CD4-positive, alpha-beta T cell treated with Interleukin-6 for 4 hours (primary cell): ENCODE data around the gene NDUFB6.
"Not testable (repeated sequence)": the region's sequence is repeated elsewhere in the genome, so short reads cannot be mapped to it uniquely, and the experiment has no call there.

Experiments used
- DNase-seq: peaks from one replicate; pipeline ENCODE4 v3.0.0-alpha.2; 2020; ENCODE audit warnings: mixed read lengths

NDUFB6 gene

DNA sequence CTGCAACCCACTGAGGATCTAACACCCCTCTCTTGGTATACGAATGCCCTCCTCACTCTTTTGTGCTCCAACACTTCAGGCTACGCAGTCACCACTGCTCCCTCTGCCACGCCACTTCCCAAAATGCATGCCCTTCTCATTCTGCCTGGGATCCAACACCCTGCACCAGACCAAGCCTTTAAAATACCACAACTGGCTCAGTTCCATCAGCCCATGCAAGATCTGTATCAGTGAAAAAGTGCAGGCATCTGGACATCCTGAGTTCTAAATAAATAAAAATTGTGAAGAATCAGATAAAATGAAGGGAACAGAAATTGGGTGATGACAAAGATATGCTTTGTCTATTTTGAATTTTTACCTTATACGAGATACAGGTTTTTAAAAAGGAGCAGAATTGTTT, 2.7 kb downstream of the NDUFB6 start:
- no peak for DNase-seq

GRCh38 chr9:32566770-32567169, 6.2 kb downstream of the NDUFB6 start:
- DNase-seq = no peak

- no peak for DNase-seq
These were observed 7.0 kb downstream of the NDUFB6 start for GRCh38 chr9:32565967-32566366.

DNA sequence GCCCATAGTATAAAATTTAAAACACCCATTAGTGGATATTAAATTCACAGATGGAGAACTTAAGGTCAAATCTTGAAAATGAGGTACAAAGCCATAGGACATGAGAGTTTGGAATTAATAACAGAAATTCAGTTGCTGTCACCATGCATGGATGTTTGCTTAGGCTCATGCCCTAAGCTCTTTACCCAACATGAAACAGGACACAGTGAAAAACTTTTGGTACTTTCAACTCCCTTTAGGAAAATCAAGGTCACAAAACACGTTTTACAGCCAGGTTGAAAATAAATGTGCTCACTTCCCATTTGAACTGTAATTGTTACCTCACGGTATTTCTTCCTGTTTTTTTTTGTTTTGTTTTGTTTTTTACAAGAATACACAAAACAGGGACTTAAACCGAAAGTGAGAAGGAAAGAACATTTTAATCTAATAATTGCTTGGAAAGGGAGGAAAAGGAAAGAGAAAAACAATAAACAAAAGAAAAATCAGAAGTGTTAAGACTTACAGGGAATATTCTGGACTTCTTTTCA, 14.5 kb downstream of the NDUFB6 start:
- no peak for DNase-seq

DNA sequence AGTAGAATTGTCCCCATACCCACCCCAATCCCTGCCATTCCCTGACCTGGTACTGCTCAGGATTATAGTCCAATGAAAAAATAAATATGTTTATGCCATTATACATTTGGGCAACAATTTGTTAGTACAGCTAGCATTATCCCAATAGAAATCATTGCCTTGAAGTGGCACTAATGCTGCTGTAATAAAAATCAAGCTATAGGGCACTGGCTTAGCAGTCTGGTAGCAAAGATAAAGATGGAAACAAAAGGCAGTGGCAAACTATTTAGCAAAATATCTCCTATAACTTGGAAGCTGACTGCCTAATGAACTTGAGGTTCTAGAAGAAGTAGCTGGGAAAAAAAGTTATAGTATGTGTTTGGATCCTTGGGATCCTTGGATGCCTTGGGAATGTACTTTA, 18.4 kb downstream of the NDUFB6 start:
- no peak for DNase-seq

GRCh38 chr9:32554107-32554506, 18.9 kb downstream of the NDUFB6 start:
- DNase-seq = no peak

DNA sequence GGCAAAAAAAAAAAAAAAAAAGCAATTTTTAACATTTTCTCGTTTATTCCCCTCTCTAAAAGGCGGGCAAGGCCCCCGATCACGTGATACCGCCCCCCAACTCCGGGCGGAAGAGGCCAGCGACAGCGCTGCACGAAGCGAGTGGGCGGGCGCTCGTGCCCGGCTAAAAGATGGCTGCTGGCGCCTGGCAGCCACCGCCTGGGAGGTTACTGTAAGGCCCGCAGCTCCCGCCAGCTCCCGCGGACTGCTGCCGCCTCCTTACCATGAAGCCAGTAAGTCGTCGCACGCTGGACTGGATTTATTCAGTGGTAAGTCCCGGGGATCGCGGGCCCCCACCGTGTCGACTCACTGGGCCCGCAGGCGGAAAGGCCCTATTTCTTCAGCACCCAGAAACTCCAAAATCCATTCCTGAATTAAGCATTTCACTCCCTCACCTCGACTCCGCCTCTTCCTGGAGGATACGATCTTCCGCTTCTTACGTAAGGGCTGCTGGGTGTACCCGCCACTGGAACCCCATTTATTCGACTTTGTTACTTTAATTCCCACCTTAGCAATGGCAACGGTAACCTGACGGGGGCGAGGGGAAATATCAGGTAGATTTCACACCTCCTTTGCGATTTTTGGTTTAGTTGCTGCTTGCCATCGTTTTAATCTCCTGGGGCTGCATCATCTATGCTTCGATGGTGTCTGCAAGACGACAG, 20.6 kb downstream of the NDUFB6 start, which contains the start of the genes SMIM27 and TOPORS:
SMIM27 (plus strand) TSS at position 156 of the 701 bp plus-strand sequence; CDS start at position 264, 108 bp downstream.
TOPORS (minus strand) TSS at position 415 of the 701 bp plus-strand sequence; CDS start at position 265, 150 bp downstream.
- DNase-seq = peak; percentile 92

GRCh38 chr9:32551276-32552051, 21.5 kb downstream of the NDUFB6 start:
- DNase-seq = peak; percentile 47

- DNase-seq = peak; percentile 98
These were observed 22.2 kb downstream of the NDUFB6 start for GRCh38 chr9:32550562-32551275.

DNA sequence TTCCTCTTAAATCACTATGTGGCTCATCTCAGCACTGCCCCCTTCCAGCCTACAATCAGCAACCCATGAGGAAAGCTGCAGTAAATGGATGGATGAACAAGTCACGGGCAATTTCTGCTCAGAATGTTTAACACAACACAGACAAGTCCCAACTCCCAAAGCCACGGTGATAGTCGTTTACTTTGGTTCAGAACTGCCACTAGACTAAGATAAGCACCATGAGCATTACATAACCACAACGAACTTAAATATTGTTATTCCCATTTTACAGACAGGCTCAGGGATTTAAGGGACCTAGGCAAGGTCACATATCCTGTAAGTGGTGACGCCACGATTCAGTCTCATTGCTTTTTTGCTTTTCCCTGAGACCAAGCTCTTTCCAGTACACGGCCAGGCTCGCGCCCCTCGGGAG, 22.8 kb downstream of the NDUFB6 start:
- peak; percentile 2 for DNase-seq

GRCh38 chr9:32548213-32548612, 24.7 kb downstream of the NDUFB6 start:
- not testable (repeated sequence) for DNase-seq

DNA sequence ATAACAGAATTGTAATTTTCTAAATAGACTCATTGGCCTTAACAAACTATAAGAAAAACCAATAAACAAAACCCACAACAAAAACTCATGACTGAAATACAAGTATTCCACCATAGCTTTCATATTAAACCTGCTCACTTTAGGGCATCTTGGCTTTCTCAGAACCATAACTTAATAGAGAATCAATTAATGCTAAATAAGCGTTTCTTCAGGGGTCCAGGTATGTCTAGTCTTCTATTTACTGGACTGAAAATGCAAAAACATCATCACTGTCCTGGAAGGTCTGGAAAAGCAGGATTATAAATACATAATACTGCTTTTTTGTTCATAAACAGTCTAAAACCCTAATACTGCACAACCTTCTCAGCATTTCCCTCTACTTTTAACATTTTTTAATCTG, 27.1 kb downstream of the NDUFB6 start:
- no peak for DNase-seq

DNA sequence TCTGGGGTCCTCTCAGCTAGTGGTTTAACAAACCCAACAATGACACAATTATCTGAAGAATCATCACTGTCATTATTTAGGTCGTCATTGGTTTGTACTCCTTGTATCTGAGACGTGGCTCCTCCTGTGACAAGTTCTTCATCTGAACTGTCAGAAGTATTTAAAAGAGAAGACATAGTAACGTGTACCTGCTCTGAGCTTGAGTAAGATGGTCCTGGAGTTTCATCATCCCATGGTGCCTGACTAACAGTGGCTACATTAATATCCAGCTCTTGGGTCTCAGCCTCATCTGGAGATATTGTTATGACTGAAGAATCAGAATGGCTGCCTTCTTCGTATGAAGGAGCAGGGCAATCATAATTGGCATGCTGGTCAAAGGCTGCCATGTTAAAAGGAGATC, 29.9 kb downstream of the NDUFB6 start:
- no peak for DNase-seq

- DNase-seq = no peak
These were observed 39.1 kb downstream of the NDUFB6 start for GRCh38 chr9:32533816-32534215.

DNA sequence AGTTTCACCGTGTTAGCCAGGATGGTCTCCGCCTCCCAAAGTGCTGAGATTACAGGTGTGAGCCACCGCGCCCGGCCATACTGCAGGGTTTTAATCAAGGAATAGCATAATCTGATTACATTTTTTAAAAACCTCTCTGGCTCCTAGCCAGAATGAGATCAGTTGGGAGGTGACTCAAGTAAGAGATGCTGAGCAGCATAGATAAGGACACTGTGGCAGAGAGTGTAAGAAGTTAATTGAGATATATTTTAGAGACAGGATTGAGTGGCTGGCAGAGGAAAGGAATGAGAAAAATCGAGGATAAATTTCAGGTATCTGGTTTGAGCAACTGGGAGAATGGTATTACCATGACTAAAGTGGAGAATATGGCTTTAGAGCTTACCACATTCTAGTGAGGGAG, 39.6 kb downstream of the NDUFB6 start:
- DNase-seq = no peak

- no peak for DNase-seq
These were observed 46.3 kb downstream of the NDUFB6 start for GRCh38 chr9:32526707-32527048.

DNA sequence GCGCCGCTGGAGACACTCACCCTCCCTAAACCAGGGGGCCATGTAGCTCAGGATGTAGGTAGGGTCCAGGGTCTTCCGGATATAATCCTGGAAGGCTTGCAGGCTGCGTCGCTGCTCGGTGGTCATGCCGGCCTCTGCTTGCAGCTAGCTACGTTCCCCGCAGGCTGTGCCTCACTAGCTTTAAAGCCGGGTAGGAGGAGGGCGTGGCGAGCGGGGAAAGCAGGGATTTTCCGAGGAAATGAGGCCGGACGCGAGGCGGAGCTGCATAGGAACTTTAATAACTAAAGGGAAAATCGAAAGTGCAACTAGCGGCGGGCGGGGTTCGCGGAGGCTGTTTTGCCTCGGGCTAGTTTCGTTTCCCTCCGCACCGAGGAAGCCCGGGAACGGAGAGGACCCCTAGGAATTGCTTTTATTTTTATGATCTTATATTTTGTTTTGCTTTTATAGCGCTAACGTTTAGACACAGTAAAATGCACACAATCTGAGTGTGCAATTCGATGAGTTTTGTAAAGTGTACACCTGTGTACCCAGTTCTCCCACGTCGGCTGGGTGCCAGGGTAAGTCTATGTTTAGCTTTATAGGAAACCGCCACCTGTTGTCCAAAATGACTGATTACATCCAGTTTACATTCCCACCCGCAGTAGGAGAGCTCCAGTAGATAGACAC, 46.8 kb downstream of the NDUFB6 start, which contains the start of gene RIGI:
RIGI (minus strand) TSS at position 156 of the 666 bp plus-strand sequence; CDS start at position 126, 30 bp downstream.
- DNase-seq = peak; percentile 82

DNA sequence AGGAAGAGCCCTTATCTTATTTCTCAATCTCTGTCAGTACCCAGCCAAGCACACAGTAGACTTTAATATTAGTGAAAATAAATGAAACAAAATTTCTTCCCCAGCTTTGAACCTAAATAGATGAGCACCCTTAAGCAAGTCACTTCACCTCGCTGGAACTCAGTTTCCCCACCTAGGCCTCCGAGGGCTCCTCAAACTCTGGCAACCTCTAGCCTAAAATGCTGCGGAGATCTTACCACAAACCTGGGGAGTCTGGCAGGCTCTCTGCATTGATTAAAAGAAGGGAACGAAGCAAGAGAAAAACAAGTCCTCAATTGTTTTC, 47.3 kb downstream of the NDUFB6 start:
- DNase-seq = no peak

- DNase-seq = peak; percentile 14
These were observed 47.9 kb downstream of the NDUFB6 start for GRCh38 chr9:32524892-32525708.

- DNase-seq = not testable (repeated sequence)
These were observed 48.4 kb downstream of the NDUFB6 start for GRCh38 chr9:32524558-32524891.

DNA sequence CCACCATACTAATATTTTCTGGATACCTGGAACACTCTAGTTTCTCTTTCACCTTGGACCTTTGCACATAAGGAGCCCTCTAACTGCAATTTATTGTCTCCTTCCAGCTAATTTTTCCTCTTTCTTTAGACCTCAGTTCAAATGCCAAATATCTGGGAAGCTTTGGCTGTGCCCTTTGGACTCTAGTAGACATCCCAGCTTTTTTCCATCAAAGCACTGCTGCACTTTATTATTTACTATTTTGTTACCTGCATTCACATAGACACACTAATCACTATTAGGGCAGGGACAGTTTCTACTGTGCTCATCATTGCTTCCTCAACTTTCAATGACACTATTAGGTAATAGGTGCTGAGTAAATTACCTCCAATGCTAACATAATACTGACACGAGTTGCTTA, 49.0 kb downstream of the NDUFB6 start:
- DNase-seq = no peak

- DNase-seq = no peak
These were observed 54.7 kb downstream of the NDUFB6 start for GRCh38 chr9:32518276-32518675.
